HAP-1 (cell line): ENCODE results near the gene ICOSLG.
"Not testable (repeated sequence)": the region's sequence is repeated elsewhere in the genome, so short reads cannot be mapped to it uniquely, and the experiment has no call there.

ENCODE experiments used
- DNase-seq, 2 experiments: peaks; one replicate each; pipeline ENCODE4 v3.0.0-alpha.2; 2016 to 2020; ENCODE audit warnings: low spot score in 2 of 2
- H3K27me3 ChIP-seq: fragments of 250-450 bp; sonication (Bioruptor Pico); 2 replicates; pipeline ENCODE4 v1.5.1; 2020; ENCODE audit warnings: low read depth, mild to moderate bottlenecking, moderate library complexity
- H3K36me3 ChIP-seq: fragments of 250-450 bp; sonication (Bioruptor Pico); replicated peaks from 2 replicates; pipeline ENCODE4 v1.5.1; 2020; ENCODE audit warnings: mild to moderate bottlenecking
- H3K4me1 ChIP-seq: fragments of 250-450 bp; sonication (Bioruptor Pico); 2 replicates; pipeline ENCODE4 v1.5.1; 2020; ENCODE audit warnings: mild to moderate bottlenecking
- H3K4me3 ChIP-seq: fragments of 250-450 bp; sonication (Bioruptor Pico); 2 replicates; pipeline ENCODE4 v1.5.1; 2020; ENCODE audit warnings: mild to moderate bottlenecking, moderate library complexity
- H3K9me3 ChIP-seq: fragments of 250-450 bp; sonication (Bioruptor Pico); 2 replicates; pipeline ENCODE4 v1.5.1; 2020; ENCODE audit warnings: mild to moderate bottlenecking, moderate library complexity
- in situ Hi-C: fragments of 300-500 bp; cut with MboI; formaldehyde crosslinking; loops from 3 replicates; pipeline ENCODE4 v1.14.3; 2020; ENCODE audit warnings: low sequenced_read_pairs, inconsistent platforms, mixed read lengths

The ICOSLG gene

GRCh38 chr21:44223334-44223733 is 17.4 kb downstream of the ICOSLG start:
- DNase-seq, H3K36me3 ChIP-seq, H3K27me3 ChIP-seq, H3K9me3 ChIP-seq, H3K4me1 ChIP-seq, in situ Hi-C loops, H3K4me3 ChIP-seq: not testable (repeated sequence)

GRCh38 chr21:44220674-44221073 is 20.1 kb downstream of the ICOSLG start:
- H3K4me1 ChIP-seq, in situ Hi-C loops, DNase-seq, H3K4me3 ChIP-seq, H3K9me3 ChIP-seq, H3K36me3 ChIP-seq, H3K27me3 ChIP-seq: not testable (repeated sequence)

- H3K36me3 ChIP-seq, H3K4me1 ChIP-seq, H3K9me3 ChIP-seq, H3K4me3 ChIP-seq, in situ Hi-C loops, H3K27me3 ChIP-seq, DNase-seq: not testable (repeated sequence)
Measured at GRCh38 chr21:44218461-44218860, 22.3 kb downstream of the ICOSLG start.

GRCh38 chr21:44211978-44212377 is 28.8 kb downstream of the ICOSLG start:
- H3K36me3 ChIP-seq, result not testable (repeated sequence)

GRCh38 chr21:44211574-44211973 is 29.2 kb downstream of the ICOSLG start:
- in situ Hi-C loops, H3K36me3 ChIP-seq, H3K9me3 ChIP-seq, H3K27me3 ChIP-seq, H3K4me1 ChIP-seq, H3K4me3 ChIP-seq, DNase-seq: not testable (repeated sequence)

More at GRCh38 chr21:44211978-44212377, 28.8 kb downstream of the ICOSLG start:
- H3K9me3 ChIP-seq, H3K4me1 ChIP-seq, H3K27me3 ChIP-seq, H3K4me3 ChIP-seq, DNase-seq, in situ Hi-C loops: not testable (repeated sequence)

- H3K4me3 ChIP-seq, in situ Hi-C loops, H3K9me3 ChIP-seq, H3K4me1 ChIP-seq, H3K36me3 ChIP-seq, H3K27me3 ChIP-seq, DNase-seq: not testable (repeated sequence)
Measured at GRCh38 chr21:44207860-44208646, 32.7 kb downstream of the ICOSLG start.

GRCh38 chr21:44206698-44207676 is 33.8 kb downstream of the ICOSLG start:
- H3K4me3 ChIP-seq, H3K4me1 ChIP-seq, H3K36me3 ChIP-seq, DNase-seq, in situ Hi-C loops, H3K27me3 ChIP-seq, H3K9me3 ChIP-seq: not testable (repeated sequence)

GRCh38 chr21:44206187-44206586 is 34.6 kb downstream of the ICOSLG start:
- H3K4me3 ChIP-seq, DNase-seq, H3K36me3 ChIP-seq, in situ Hi-C loops, H3K9me3 ChIP-seq, H3K27me3 ChIP-seq, H3K4me1 ChIP-seq: not testable (repeated sequence)

GRCh38 chr21:44202590-44203299 is 38.0 kb downstream of the ICOSLG start:
- in situ Hi-C loops, H3K4me3 ChIP-seq, H3K27me3 ChIP-seq, H3K36me3 ChIP-seq, DNase-seq, H3K9me3 ChIP-seq, H3K4me1 ChIP-seq: not testable (repeated sequence)

GRCh38 chr21:44199997-44200396 is 40.7 kb downstream of the ICOSLG start:
- in situ Hi-C loops, DNase-seq, H3K4me1 ChIP-seq, H3K4me3 ChIP-seq, H3K27me3 ChIP-seq, H3K36me3 ChIP-seq, H3K9me3 ChIP-seq: not testable (repeated sequence)

GRCh38 chr21:44199448-44199847 is 41.3 kb downstream of the ICOSLG start:
- DNase-seq, result no peak

GRCh38 chr21:44197156-44197516 is 43.6 kb downstream of the ICOSLG start:
- H3K4me3 ChIP-seq, H3K36me3 ChIP-seq, in situ Hi-C loops, H3K27me3 ChIP-seq, H3K4me1 ChIP-seq, H3K9me3 ChIP-seq, DNase-seq: not testable (repeated sequence)

More at GRCh38 chr21:44199448-44199847, 41.3 kb downstream of the ICOSLG start:
- Histone ChIP-seq H3K36me3 (no peaks in the 10 kb centered on the region), H3K9me3 (no peaks in the 10 kb centered on the region), H3K4me1 (no peaks in the 10 kb centered on the region), H3K4me3 (no peak overlapping the region), H3K27me3 (no peaks in the 10 kb centered on the region)
- in situ Hi-C loops, result no loop called here

GRCh38 chr21:44196212-44197155 is 44.3 kb downstream of the ICOSLG start:
- H3K27me3 ChIP-seq, H3K36me3 ChIP-seq, H3K4me1 ChIP-seq, H3K4me3 ChIP-seq, H3K9me3 ChIP-seq, in situ Hi-C loops, DNase-seq: not testable (repeated sequence)
